Activated CD4-positive, alpha-beta T cell treated with anti-CD3 and anti-CD28 coated beads for 36 hours (primary cell): Measurements from ENCODE around the gene RNF7. TPM values are rescaled to one million over a fixed set of nuclear protein-coding genes. Genes with fewer than 3 reads are reported as not detected.
"Not testable (repeated sequence)": the region's sequence is repeated elsewhere in the genome, so short reads cannot be mapped to it uniquely, and the experiment has no call there.

Experiments
- ATAC-seq: fragments of 200-7000 bp; cut with Tn5 transposase; one replicate; pipeline ENCODE4 v1.10.0; 2021; ENCODE audit warnings: mild to moderate bottlenecking, moderate library complexity
- CTCF ChIA-PET: fragments of 350-600 bp; sonication (Branson Sonifier 250); formaldehyde crosslinking; loops from one replicate; lab custom pipeline; 2021; ENCODE audit warnings: antibody characterized with exemption; lab: Charles Lee
- POLR2A ChIA-PET: fragments of 350-600 bp; sonication (Branson Sonifier 250); formaldehyde crosslinking; loops from one replicate; lab custom pipeline; 2021; ENCODE audit warnings: antibody characterized with exemption, inconsistent platforms; lab: Charles Lee
- DNase-seq: peaks from one replicate; pipeline ENCODE4 v3.0.0-alpha.2; 2020
- H3K27ac Mint-ChIP-seq: one replicate; pipeline ENCODE4 v1.8.0; 2021; ENCODE audit warnings: mixed read lengths
- H3K27me3 Mint-ChIP-seq: one replicate; pipeline ENCODE4 v1.8.0; 2021; ENCODE audit warnings: mixed read lengths
- H3K36me3 Mint-ChIP-seq: one replicate; pipeline ENCODE4 v1.8.0; 2021; ENCODE audit warnings: low read depth, mixed read lengths
- H3K4me1 Mint-ChIP-seq: one replicate; pipeline ENCODE4 v1.8.0; 2021; ENCODE audit warnings: mixed read lengths
- H3K4me3 Mint-ChIP-seq: one replicate; pipeline ENCODE4 v1.8.0; 2021; ENCODE audit warnings: mild to moderate bottlenecking, moderate library complexity, mixed read lengths
- H3K9me3 Mint-ChIP-seq: one replicate; pipeline ENCODE4 v1.8.0; 2021; ENCODE audit warnings: low read depth, mixed read lengths
- intact Hi-C, 2 experiments: fragments of 100-400 bp; cut with DNase I in 1 of 2; cut with micrococcal nuclease in 1 of 2; formaldehyde crosslinking; loops; one replicate each; pipeline versions ENCODE4 v1.14.2 to v1.15.1; 2022 to 2024; cut with DNase I, micrococcal nuclease
- total RNA-seq, 2 experiments: library from RNA; stranded (reverse); gene quantifications; one replicate each; pipeline ENCODE4 v1.2.3, GENCODE V29; 2021

RNF7 gene
- total RNA-seq = 10 to 100 TPM; 38.0 to 67.2 TPM

GRCh38 chr3:141738022-141738890, at the start of gene RNF7:
TSS of gene RNF7 (plus strand) at chr3:141738298. CDS start at chr3:141738342, 44 bp downstream.
- ChIA-PET CTCF (interaction anchor here (0.6 to 4.2 kb wide), 21 partner anchors 11 to 290 kb away, joined by 3 to 39 read pairs (median 5); partner anchors contain the start of gene GRK7), POLR2A (interaction anchor here (0.6 to 0.7 kb wide), 2 partner anchors 103 to 138 kb away, joined by 3 to 6 read pairs; partner anchors contain the start of gene ATP1B3)
- H3K27me3 Mint-ChIP-seq = no peaks in the 10 kb centered on the region
- peaks cover 39% of the 10 kb centered on the region for H3K4me1 Mint-ChIP-seq
- ATAC-seq (peak; percentile 92), DNase-seq (peak; percentile 98)
- intact Hi-C loops = loop anchor here (1.0 to 10.0 kb wide), 17 partner anchors 58 to 1267 kb away; partner anchors contain the start of genes ATP1B3 (in 2 of the 2), TFDP2 (in 2 of the 2), GK5 (in 1 of the 2) and RASA2 (in 1 of the 2)
- peak within 1 kb of the TSS; percentile 99 for H3K27ac Mint-ChIP-seq
- H3K9me3 Mint-ChIP-seq = no peaks in the 10 kb centered on the region
- H3K36me3 Mint-ChIP-seq = peaks cover 15% of the 10 kb centered on the region
- H3K4me3 Mint-ChIP-seq = peak within 1 kb of the TSS; percentile 91

GRCh38 chr3:141690431-141691072, 47.5 kb upstream of the RNF7 start:
- Mint-ChIP-seq H3K9me3 (no peaks in the 10 kb centered on the region), H3K4me1 (peaks cover 16% of the 10 kb centered on the region), H3K27me3 (no peaks in the 10 kb centered on the region), H3K27ac (no peak overlapping the region), H3K4me3 (no peak overlapping the region), H3K36me3 (no peaks in the 10 kb centered on the region)
- no peak for ATAC-seq
- intact Hi-C loops = no loop called here
- POLR2A ChIA-PET = no interaction called here
- no peak for DNase-seq
- CTCF ChIA-PET = interaction anchor here (0.6 to 1.7 kb wide), 3 partner anchors 10 to 1105 kb away, joined by 3 to 8 read pairs (median 6); no protein-coding TSS in a partner anchor

- H3K9me3 Mint-ChIP-seq, H3K27ac Mint-ChIP-seq, H3K36me3 Mint-ChIP-seq, ATAC-seq, H3K27me3 Mint-ChIP-seq, intact Hi-C loops, POLR2A ChIA-PET, H3K4me3 Mint-ChIP-seq, DNase-seq, H3K4me1 Mint-ChIP-seq: not testable (repeated sequence)
- CTCF ChIA-PET = interaction anchor here (1.6 kb wide), 1 partner anchor 47 kb away, joined by 6 read pairs; no protein-coding TSS in a partner anchor
Measured at GRCh38 chr3:141691471-141691870, 46.6 kb upstream of the RNF7 start.

- H3K4me1 Mint-ChIP-seq, POLR2A ChIA-PET, H3K27me3 Mint-ChIP-seq, intact Hi-C loops, H3K27ac Mint-ChIP-seq, H3K36me3 Mint-ChIP-seq, H3K4me3 Mint-ChIP-seq, ATAC-seq, DNase-seq, H3K9me3 Mint-ChIP-seq: not testable (repeated sequence)
- CTCF ChIA-PET = interaction anchor here (0.6 kb wide), 1 partner anchor 771 kb away, joined by 3 read pairs; no protein-coding TSS in a partner anchor
Measured at GRCh38 chr3:141692973-141693372, 45.1 kb upstream of the RNF7 start.

GRCh38 chr3:141699324-141699723, 38.8 kb upstream of the RNF7 start:
- POLR2A ChIA-PET = no interaction called here
- H3K36me3 Mint-ChIP-seq = no peaks in the 10 kb centered on the region
- CTCF ChIA-PET = no interaction called here
- intact Hi-C loops = no loop called here
- ATAC-seq = no peak
- H3K27me3 Mint-ChIP-seq = no peaks in the 10 kb centered on the region
- H3K4me3 Mint-ChIP-seq = no peak overlapping the region
- H3K4me1 Mint-ChIP-seq = no peaks in the 10 kb centered on the region
- H3K9me3 Mint-ChIP-seq = no peaks in the 10 kb centered on the region
- no peak for DNase-seq
- no peak overlapping the region for H3K27ac Mint-ChIP-seq

- Mint-ChIP-seq H3K4me1 (no peaks in the 10 kb centered on the region), H3K27ac (no peak overlapping the region), H3K9me3 (no peaks in the 10 kb centered on the region), H3K4me3 (no peak overlapping the region), H3K36me3 (no peaks in the 10 kb centered on the region), H3K27me3 (no peaks in the 10 kb centered on the region)
- DNase-seq (no peak), ATAC-seq (no peak)
- intact Hi-C loops = no loop called here
- CTCF ChIA-PET = no interaction called here
- POLR2A ChIA-PET = no interaction called here
Measured at GRCh38 chr3:141699897-141700296, 38.2 kb upstream of the RNF7 start.

GRCh38 chr3:141703367-141703766, 34.7 kb upstream of the RNF7 start:
- not testable (repeated sequence) for H3K27ac Mint-ChIP-seq

GRCh38 chr3:141707741-141708203, 30.3 kb upstream of the RNF7 start:
- DNase-seq (no peak), ATAC-seq (no peak)
- Mint-ChIP-seq H3K4me1 (no peaks in the 10 kb centered on the region), H3K36me3 (no peaks in the 10 kb centered on the region), H3K4me3 (no peak overlapping the region), H3K27ac (no peak overlapping the region), H3K27me3 (no peaks in the 10 kb centered on the region), H3K9me3 (no peaks in the 10 kb centered on the region)
- CTCF ChIA-PET = interaction anchor here (1.4 kb wide), 1 partner anchor 8 kb away, joined by 3 read pairs; no protein-coding TSS in a partner anchor
- intact Hi-C loops = no loop called here
- POLR2A ChIA-PET = no interaction called here

More at GRCh38 chr3:141703367-141703766, 34.7 kb upstream of the RNF7 start:
- intact Hi-C loops, H3K27me3 Mint-ChIP-seq, DNase-seq, H3K4me3 Mint-ChIP-seq, H3K4me1 Mint-ChIP-seq, H3K9me3 Mint-ChIP-seq, H3K36me3 Mint-ChIP-seq, CTCF ChIA-PET, ATAC-seq: not testable (repeated sequence)
- POLR2A ChIA-PET = interaction anchor here (0.6 kb wide), 1 partner anchor 315 kb away, joined by 5 read pairs; no protein-coding TSS in a partner anchor

- no peaks in the 10 kb centered on the region for H3K36me3 Mint-ChIP-seq
Measured at GRCh38 chr3:141708367-141708766, 29.7 kb upstream of the RNF7 start.

GRCh38 chr3:141709126-141709770, 28.9 kb upstream of the RNF7 start:
- no peak overlapping the region for H3K4me3 Mint-ChIP-seq
- no peak for ATAC-seq
- no peaks in the 10 kb centered on the region for H3K4me1 Mint-ChIP-seq
- no peaks in the 10 kb centered on the region for H3K9me3 Mint-ChIP-seq
- H3K36me3 Mint-ChIP-seq = no peaks in the 10 kb centered on the region
- ChIA-PET CTCF (no interaction called here), POLR2A (no interaction called here)
- no peaks in the 10 kb centered on the region for H3K27me3 Mint-ChIP-seq
- intact Hi-C loops = no loop called here
- DNase-seq = no peak
- H3K27ac Mint-ChIP-seq = no peak overlapping the region

More at GRCh38 chr3:141708367-141708766, 29.7 kb upstream of the RNF7 start:
- Mint-ChIP-seq H3K9me3 (no peaks in the 10 kb centered on the region), H3K27ac (no peak overlapping the region), H3K4me3 (no peak overlapping the region), H3K27me3 (no peaks in the 10 kb centered on the region), H3K4me1 (no peaks in the 10 kb centered on the region)
- intact Hi-C loops = no loop called here
- ATAC-seq = no peak
- DNase-seq = no peak
- ChIA-PET CTCF (no interaction called here), POLR2A (no interaction called here)

GRCh38 chr3:141710121-141710520, 28.0 kb upstream of the RNF7 start:
- DNase-seq (no peak), ATAC-seq (no peak)
- Mint-ChIP-seq H3K4me1 (no peaks in the 10 kb centered on the region), H3K27me3 (no peaks in the 10 kb centered on the region), H3K27ac (no peak overlapping the region), H3K36me3 (no peaks in the 10 kb centered on the region), H3K9me3 (no peaks in the 10 kb centered on the region), H3K4me3 (no peak overlapping the region)
- POLR2A ChIA-PET = no interaction called here
- intact Hi-C loops = no loop called here
- CTCF ChIA-PET = interaction anchor here (0.5 kb wide), 1 partner anchor 335 kb away, joined by 3 read pairs; no protein-coding TSS in a partner anchor
